Osteocyte (in vitro differentiated cells): ENCODE data around the gene HEYL. TPM values are rescaled to one million over a fixed set of nuclear protein-coding genes. Genes with fewer than 3 reads are reported as not detected.

Experiments used
- DNase-seq: peaks from one replicate; pipeline ENCODE4 v3.0.0; 2021; ENCODE audit warnings: mixed read lengths; ENCODE audit not compliant: unreplicated experiment; ENCODE audit errors: extremely low spot score
- H3K27ac Mint-ChIP-seq: one replicate; pipeline ENCODE4 v1.8.0; 2021; ENCODE audit warnings: mild to moderate bottlenecking, mixed read lengths; ENCODE audit not compliant: unreplicated experiment
- H3K27me3 Mint-ChIP-seq: one replicate; pipeline ENCODE4 v1.8.0; 2021; ENCODE audit warnings: mixed read lengths; ENCODE audit not compliant: unreplicated experiment
- H3K36me3 Mint-ChIP-seq: one replicate; pipeline ENCODE4 v1.8.0; 2021; ENCODE audit warnings: mixed read lengths; ENCODE audit not compliant: unreplicated experiment
- H3K4me1 Mint-ChIP-seq: one replicate; pipeline ENCODE4 v1.8.0; 2021; ENCODE audit warnings: mixed read lengths; ENCODE audit not compliant: unreplicated experiment
- H3K4me3 Mint-ChIP-seq: one replicate; pipeline ENCODE4 v1.8.0; 2021; ENCODE audit warnings: mild to moderate bottlenecking, moderate library complexity, mixed read lengths; ENCODE audit not compliant: unreplicated experiment
- H3K9me3 Mint-ChIP-seq: one replicate; pipeline ENCODE4 v1.8.0; 2021; ENCODE audit warnings: mixed read lengths; ENCODE audit not compliant: unreplicated experiment
- long read RNA-seq: library from polyadenylated mRNA; unstranded; transcript quantifications from one replicate; pipeline ENCODE4 v2.0.0, GENCODE V29; 2021
- total RNA-seq: library from RNA; stranded (reverse); gene quantifications from 2 replicates; pipeline ENCODE4 v1.2.1, GENCODE V29; 2021
- TF ChIP-seq, protein P1 (sequence below): fragments of 200-600 bp; sonication (generic); IDR thresholded peaks from 2 replicates; pipeline ENCODE4 v1.5.0; 2021; ENCODE audit warnings: antibody characterized with exemption, mild to moderate bottlenecking, moderate library complexity

HEYL gene
- total RNA-seq, result 1.3 and 1.4 TPM in 2 replicates
- long read RNA-seq, partial matches to known transcripts, result 0 of 1 reads
- long read RNA-seq, other reads (novel, unspliced or antisense), result 1 of 1 reads

- no peak for DNase-seq
- Mint-ChIP-seq H3K27ac (no peak within 1 kb of the TSS), H3K9me3 (no peaks in the 10 kb centered on the region), H3K27me3 (peaks cover 10% of the 10 kb centered on the region), H3K36me3 (no peaks in the 10 kb centered on the region), H3K4me3 (no peak within 1 kb of the TSS), H3K4me1 (peaks cover 22% of the 10 kb centered on the region)
- TF ChIP-seq, protein P1, sequence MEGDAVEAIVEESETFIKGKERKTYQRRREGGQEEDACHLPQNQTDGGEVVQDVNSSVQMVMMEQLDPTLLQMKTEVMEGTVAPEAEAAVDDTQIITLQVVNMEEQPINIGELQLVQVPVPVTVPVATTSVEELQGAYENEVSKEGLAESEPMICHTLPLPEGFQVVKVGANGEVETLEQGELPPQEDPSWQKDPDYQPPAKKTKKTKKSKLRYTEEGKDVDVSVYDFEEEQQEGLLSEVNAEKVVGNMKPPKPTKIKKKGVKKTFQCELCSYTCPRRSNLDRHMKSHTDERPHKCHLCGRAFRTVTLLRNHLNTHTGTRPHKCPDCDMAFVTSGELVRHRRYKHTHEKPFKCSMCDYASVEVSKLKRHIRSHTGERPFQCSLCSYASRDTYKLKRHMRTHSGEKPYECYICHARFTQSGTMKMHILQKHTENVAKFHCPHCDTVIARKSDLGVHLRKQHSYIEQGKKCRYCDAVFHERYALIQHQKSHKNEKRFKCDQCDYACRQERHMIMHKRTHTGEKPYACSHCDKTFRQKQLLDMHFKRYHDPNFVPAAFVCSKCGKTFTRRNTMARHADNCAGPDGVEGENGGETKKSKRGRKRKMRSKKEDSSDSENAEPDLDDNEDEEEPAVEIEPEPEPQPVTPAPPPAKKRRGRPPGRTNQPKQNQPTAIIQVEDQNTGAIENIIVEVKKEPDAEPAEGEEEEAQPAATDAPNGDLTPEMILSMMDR, result peak; percentile 9
Measured at GRCh38 chr1:39639305-39640130, at the start of gene HEYL. TSS of gene HEYL (minus strand) at chr1:39639643. CDS start at chr1:39639625, 18 bp downstream.

- Mint-ChIP-seq H3K9me3 (no peaks in the 10 kb centered on the region), H3K36me3 (no peaks in the 10 kb centered on the region), H3K4me1 (peaks cover 16% of the 10 kb centered on the region), H3K4me3 (no peak overlapping the region), H3K27ac (no peak overlapping the region), H3K27me3 (peaks cover 75% of the 10 kb centered on the region)
- TF ChIP-seq, protein P1, result no peak
- DNase-seq, result no peak
Measured at GRCh38 chr1:39689214-39689613, 49.8 kb upstream of the HEYL start.

GRCh38 chr1:39688706-39689105, 49.3 kb upstream of the HEYL start:
- TF ChIP-seq, protein P1, result no peak
- Mint-ChIP-seq H3K9me3 (no peaks in the 10 kb centered on the region), H3K36me3 (no peaks in the 10 kb centered on the region), H3K4me3 (no peak overlapping the region), H3K27me3 (peaks cover 72% of the 10 kb centered on the region), H3K4me1 (peaks cover 16% of the 10 kb centered on the region), H3K27ac (no peak overlapping the region)
- no peak for DNase-seq

DNA sequence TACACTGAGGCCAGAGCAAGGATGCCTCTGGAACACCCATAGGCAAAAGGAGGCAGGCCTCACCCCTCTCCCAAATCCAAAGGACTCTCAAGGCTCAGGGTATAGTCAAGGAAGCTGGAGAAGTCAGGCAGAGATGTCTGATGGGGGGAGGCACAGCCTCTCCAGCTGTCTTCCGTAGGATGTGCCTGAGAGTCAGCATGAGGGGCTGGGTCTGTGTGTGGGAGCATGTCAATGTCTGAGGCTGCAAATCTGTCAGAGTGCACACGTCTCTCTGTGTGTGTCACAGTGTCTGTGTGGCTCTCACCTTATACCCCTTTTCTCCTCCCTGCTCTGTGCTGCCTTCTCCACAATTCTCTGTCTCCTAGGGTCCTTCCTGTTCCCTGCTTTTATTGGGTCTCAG, 47.8 kb upstream of the HEYL start:
- Mint-ChIP-seq H3K27me3 (peaks cover 77% of the 10 kb centered on the region), H3K9me3 (no peaks in the 10 kb centered on the region), H3K4me3 (no peak overlapping the region), H3K4me1 (peaks cover 11% of the 10 kb centered on the region), H3K27ac (no peak overlapping the region), H3K36me3 (no peaks in the 10 kb centered on the region)
- no peak for DNase-seq
- TF ChIP-seq, protein P1, result no peak

DNA sequence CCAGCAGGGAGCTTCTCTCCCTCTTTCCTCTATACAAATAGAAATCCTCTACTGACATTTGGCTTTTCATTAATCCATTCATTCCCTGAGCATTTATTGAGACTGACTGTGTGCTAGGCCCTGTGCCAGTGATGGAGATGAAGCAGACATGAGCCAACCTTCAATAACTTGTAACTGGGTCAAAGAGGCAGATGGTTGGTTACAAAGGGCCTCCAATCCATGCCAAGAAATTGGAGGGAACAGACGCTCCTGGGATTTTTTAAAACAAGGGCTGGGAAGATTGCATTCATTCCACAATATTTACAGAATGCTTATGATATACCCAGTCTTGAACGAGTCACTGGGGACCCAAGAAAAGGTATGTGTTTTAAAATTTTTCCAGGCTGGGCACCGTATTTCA, 45.6 kb upstream of the HEYL start:
- TF ChIP-seq, protein P1, result no peak
- no peak overlapping the region for H3K27ac Mint-ChIP-seq
- no peak for DNase-seq
- peaks cover 84% of the 10 kb centered on the region for H3K27me3 Mint-ChIP-seq
- H3K9me3 Mint-ChIP-seq, result no peaks in the 10 kb centered on the region
- H3K36me3 Mint-ChIP-seq, result no peaks in the 10 kb centered on the region
- H3K4me3 Mint-ChIP-seq, result no peak overlapping the region
- no peaks in the 10 kb centered on the region for H3K4me1 Mint-ChIP-seq
